K562 (cell line): Measurements from ENCODE around the gene LMAN1L. TPM values are rescaled to one million over a fixed set of nuclear protein-coding genes. Genes with fewer than 3 reads are reported as not detected.
A peak's percentile ranks its signal among the peaks of the same experiment; 100 is the strongest.

Experiments
- ATAC-seq: fragments of 200-7000 bp; cut with Tn5 transposase; 3 replicates; pipeline ENCODE4 v1.9.1; 2020; ENCODE audit warnings: moderate library complexity
- BruUV-seq: library from RNA; stranded (reverse); fragments of 400-500 nt; replicated peaks from 2 replicates; lab custom pipeline; 2021; lab: Mats Ljungman, UMichigan
- CTCF ChIA-PET: fragments of 300-600 bp; formaldehyde crosslinking; extraction: SDS; loops from one replicate; lab custom pipeline; 2021; ENCODE audit warnings: low intra/inter-chr PET ratio; lab: Yijun Ruan, JAX
- POLR2A ChIA-PET: fragments of 300-600, 350-650 bp; sonication (Branson Sonifier 250); formaldehyde crosslinking; extraction: SDS; loops from one replicate; lab custom pipeline; 2021; ENCODE audit warnings: antibody characterized with exemption, inconsistent platforms; lab: Yijun Ruan, JAX
- DNase-seq, 4 experiments: peaks; one replicate each; pipeline versions ENCODE4 v3.0.0 to v3.0.0-alpha.2; 2011 to 2018; ENCODE audit warnings: low spot score in 3 of 4, mixed read lengths in 3 of 4; ENCODE audit errors: extremely low read depth in 1 of 4
- FAIRE-seq: peaks from 2 replicates; lab custom pipeline; 2011; peaks lifted over from hg19 to GRCh38; lab: Jason Lieb, UNC
- H2AFZ ChIP-seq: 2 replicates; pipeline ENCODE4 v1.6.0; 2011; ENCODE audit warnings: low read depth, low read length, control low read depth, inconsistent platforms
- H3K27ac ChIP-seq: fragments of 200-600 bp; 3 replicates; pipeline ENCODE4 v1.8.0; 2011; ENCODE audit warnings: low read depth, mild to moderate bottlenecking, control low read depth, inconsistent platforms, low read length, moderate library complexity, mixed read lengths; ENCODE audit errors: extremely low read depth
- H3K27me3 ChIP-seq, 2 experiments: fragments of 300-600 bp in 1 of 2; 2 replicates in 1 of 2; 3 replicates in 1 of 2; pipeline versions ENCODE4 v1.6.0 to v1.8.0; 2011; ENCODE audit warnings: inconsistent platforms in 2 of 2, low read length in 2 of 2, mild to moderate bottlenecking in 1 of 2, mixed read lengths in 1 of 2, moderate library complexity in 1 of 2; ENCODE audit not compliant: control insufficient read depth in 2 of 2, insufficient read depth in 2 of 2
- H3K36me3 ChIP-seq: fragments of 300-600 bp; 3 replicates; pipeline ENCODE4 v1.8.0; 2011; ENCODE audit warnings: mild to moderate bottlenecking, low read length, inconsistent platforms; ENCODE audit not compliant: control insufficient read depth, insufficient read depth
- H3K4me1 ChIP-seq, 2 experiments: fragments of 200-600 bp in 1 of 2; replicated peaks in 1 of 2; 2 replicates in 1 of 2; 3 replicates in 1 of 2; pipeline versions ENCODE4 v1.5.1 to v1.8.0; 2011; ENCODE audit warnings: inconsistent platforms in 2 of 2, low read length in 2 of 2, mild to moderate bottlenecking in 1 of 2, mixed read lengths in 1 of 2, moderate library complexity in 1 of 2; ENCODE audit not compliant: control insufficient read depth in 2 of 2, insufficient read depth in 2 of 2
- H3K4me2 ChIP-seq: 2 replicates; pipeline ENCODE4 v1.6.1; 2011; ENCODE audit warnings: low read length, control low read depth, inconsistent platforms, mixed read lengths; ENCODE audit not compliant: insufficient read depth
- H3K4me3 ChIP-seq: fragments of 200-600 bp; sonication (generic), shearing (Covaris generic); 2 replicates; pipeline ENCODE4 v1.5.1; 2016; ENCODE audit warnings: control low read depth, inconsistent platforms
- H3K79me2 ChIP-seq: fragments of 200-600 bp; 3 replicates; pipeline ENCODE4 v1.8.0; 2011; ENCODE audit warnings: low read length, inconsistent platforms; ENCODE audit not compliant: control insufficient read depth, insufficient read depth
- H3K9ac ChIP-seq, 2 experiments: 2 replicates each; pipeline versions ENCODE4 v1.6.0 to v1.6.1; 2011; ENCODE audit warnings: low read depth in 2 of 2, low read length in 2 of 2, control low read depth in 1 of 2, inconsistent platforms in 1 of 2, mild to moderate bottlenecking in 1 of 2, mixed read lengths in 1 of 2; ENCODE audit not compliant: insufficient read depth in 1 of 2
- H3K9me1 ChIP-seq: one replicate; pipeline ENCODE4 v1.6.0; 2011; ENCODE audit warnings: inconsistent platforms, mild to moderate bottlenecking, low read length, moderate library complexity; ENCODE audit not compliant: control insufficient read depth, insufficient read depth
- H3K9me3 ChIP-seq: replicated peaks from 2 replicates; pipeline ENCODE4 v1.5.1; 2011; ENCODE audit warnings: low read depth, low read length, inconsistent platforms; ENCODE audit not compliant: control insufficient read depth, insufficient read depth
- H4K20me1 ChIP-seq: replicated peaks from 2 replicates; pipeline ENCODE4 v1.6.1; 2011; ENCODE audit warnings: low read length, inconsistent platforms, mixed read lengths; ENCODE audit not compliant: control insufficient read depth, insufficient read depth
- ARID4B ChIP-seq: sonication (generic); formaldehyde crosslinking; IDR thresholded peaks from 2 replicates; pipeline ENCODE4 v1.8.0; 2022; ENCODE audit warnings: mild to moderate bottlenecking, missing genetic modification reagents
- BHLHE40 ChIP-seq: IDR thresholded peaks from 2 replicates; pipeline ENCODE4 v1.6.1; 2011; ENCODE audit warnings: low read length, improper control_type of control experiment
- E2F6 ChIP-seq, 2 experiments: IDR thresholded peaks; 2 replicates each; pipeline ENCODE4 v1.6.1; 2011; ENCODE audit warnings: borderline replicate concordance in 1 of 2, control low read depth in 1 of 2, low read depth in 1 of 2, low read length in 1 of 2, mild to moderate bottlenecking in 1 of 2, mixed read lengths in 1 of 2, moderate library complexity in 1 of 2; ENCODE audit not compliant: insufficient read depth in 1 of 2, insufficient read length in 1 of 2, poor library complexity in 1 of 2, severe bottlenecking in 1 of 2; ENCODE audit errors: extremely low read depth in 1 of 2
- FOXJ3 ChIP-seq: sonication (generic); formaldehyde crosslinking; IDR thresholded peaks from 2 replicates; pipeline ENCODE4 v1.4.0; 2020; ENCODE audit warnings: mild to moderate bottlenecking, missing genetic modification reagents
- L3MBTL2 ChIP-seq: fragments of 450-650 bp; IDR thresholded peaks from 2 replicates; pipeline ENCODE4 v1.6.1; 2016; ENCODE audit warnings: mild to moderate bottlenecking, moderate library complexity
- MAZ ChIP-seq, 2 experiments: fragments of 450-650 bp in 1 of 2; sonication (generic) in 1 of 2; formaldehyde crosslinking; IDR thresholded peaks in 1 of 2; conservative IDR thresholded peaks in 1 of 2; 2 replicates each; pipeline versions ENCODE4 v1.4.0 to v1.5.0; 2020; ENCODE audit warnings: mild to moderate bottlenecking in 1 of 2, missing genetic modification reagents in 1 of 2
- MNT ChIP-seq, 2 experiments: fragments of 450-650 bp; conservative IDR thresholded peaks; 2 replicates each; pipeline ENCODE4 v1.6.1; 2017; ENCODE audit warnings: mild to moderate bottlenecking in 2 of 2, moderate library complexity in 2 of 2
- NR2C2 ChIP-seq, 2 experiments: fragments of 200-800 bp in 1 of 2; sonication (Bioruptor generic) in 1 of 2; sonication (generic) in 1 of 2; formaldehyde crosslinking in 1 of 2; IDR thresholded peaks; 2 replicates each; pipeline versions ENCODE4 v1.6.1 to v1.8.0; 2016 to 2022; ENCODE audit warnings: mild to moderate bottlenecking in 1 of 2, missing compliant biosample characterization in 1 of 2, missing genetic modification characterization in 1 of 2, missing genetic modification reagents in 1 of 2
- USF2 ChIP-seq: sonication (generic); formaldehyde crosslinking; IDR thresholded peaks from 2 replicates; pipeline ENCODE4 v1.5.0; 2020; ENCODE audit warnings: missing genetic modification reagents
- ZBTB17 ChIP-seq: fragments of 450-650 bp; formaldehyde crosslinking; IDR thresholded peaks from 2 replicates; pipeline ENCODE4 v1.4.0; 2020; ENCODE audit warnings: mild to moderate bottlenecking
- ZNF24 ChIP-seq: fragments of 450-650 bp; IDR thresholded peaks from 2 replicates; pipeline ENCODE4 v1.6.1; 2016
- WGBS: fragments of 100-300 bp; shearing (Covaris generic); methylation state at CpG from one replicate; pipeline ENCODE4 v1.1.6; 2016; ENCODE audit warnings: low coverage, mixed read lengths; ENCODE audit not compliant: insufficient coverage; ENCODE audit errors: missing lambda C conversion rate; 5-methylcytosine and 5-hydroxymethylcytosine counted together
- in situ Hi-C: fragments of 300-500 bp; cut with MboI; formaldehyde crosslinking; loops from 4 replicates; pipeline ENCODE4 v1.15.0; 2018; ENCODE audit warnings: inconsistent platforms, mixed read lengths
- intact Hi-C: fragments of 100-400 bp; cut with micrococcal nuclease; formaldehyde crosslinking; loops from 2 replicates; pipeline ENCODE4 v1.14.2; 2022
- polyA plus RNA-seq, 8 experiments: library from polyadenylated mRNA; depleted of rRNA in 4 of 8; stranded (reverse) in 5 of 8; unstranded in 3 of 8; fragments of >200 nt; fragmentation: Nextera tagmentation in 2 of 8; fragmentation: Illumina TruSeq in 1 of 8; extraction: Ambion mirVana in 2 of 8; extraction: Trizol in 1 of 8; gene quantifications; 2 replicates each; pipeline versions ENCODE4 v1.2.1 to v1.2.3, GENCODE V29; 2011 to 2014; ENCODE audit warnings: inconsistent platforms in 1 of 8, missing spikeins in 1 of 8
- total RNA-seq, 7 experiments: library from RNA; depleted of rRNA in 6 of 7; stranded (reverse); fragments of >200 nt in 6 of 7; fragmentation: Illumina TruSeq in 2 of 7; extraction: Trizol in 2 of 7; gene quantifications; 2 replicates each; pipeline versions ENCODE4 v1.2.1 to v1.2.3, GENCODE V29; 2011 to 2021; ENCODE audit warnings: low replicate concordance in 1 of 7

The LMAN1L gene
- total and polyA plus RNA-seq, 9 of the 15 experiments (the other 6 are each of a cell fraction or from before 2014, with no cell fraction given), result not detected

- 7% methylated on average over 13 of the region's 13 CpGs for WGBS
- Histone ChIP-seq H3K4me2 (peak overlapping the region; percentile 92), H3K4me1 (peaks cover 59 to 75% of the 10 kb centered on the region in 2 experiments), H3K36me3 (peaks cover 36% of the 10 kb centered on the region; the same call in 2 of the 3 replicates), H3K27ac (peak overlapping the region; percentile 69), H3K27me3 (no peaks in the 10 kb centered on the region), H3K79me2 (peaks cover 61% of the 10 kb centered on the region), H3K9me1 (no peaks in the 10 kb centered on the region), H4K20me1 (peaks cover 16% of the 10 kb centered on the region; the same call in 1 of the 2 replicates), H3K9me3 (no peaks in the 10 kb centered on the region), H2AFZ (peak overlapping the region; percentile 56), H3K9ac (peak overlapping the region; percentile 73 to 93), H3K4me3 (peak overlapping the region; percentile 78)
- ATAC-seq (peak; percentile 55), DNase-seq (peak; percentile 45 to 62 (median 50)), FAIRE-seq (no peak)
- ChIA-PET POLR2A (interaction anchor here (0.5 to 1.5 kb wide), 7 partner anchors 15 to 319 kb away, joined by 3 to 4 read pairs (median 3); no protein-coding TSS in a partner anchor), CTCF (interaction anchor here (1.0 kb wide), 1 partner anchor 18 kb away, joined by 3 read pairs; no protein-coding TSS in a partner anchor)
- intact Hi-C loops, result no loop called here
- TSS peak; percentile 33 for BruUV-seq
- in situ Hi-C loops, result no loop called here
- no peak for TF ChIP-seq FOXJ3 (CRISPR knock-in tag)
- no peak for TF ChIP-seq ZBTB17 (CRISPR knock-in tag)
- peak; percentile 82 to 87 for TF ChIP-seq MNT (conservative IDR thresholded peaks at IDR 0.05)
- peak; percentile 25; the same call in 1 of the 2 replicates for TF ChIP-seq USF2 (CRISPR knock-in tag)
- TF ChIP-seq L3MBTL2, result peak; percentile 94
- 0 out of 4 replicates have a peak, but pooled peaks of 1 of the 2 experiments have one; percentile 4 for TF ChIP-seq MAZ (CRISPR knock-in tag; conservative IDR thresholded peaks at IDR 0.05 in 1 of 2, IDR thresholded peaks at IDR 0.05 in 1 of 2)
- TF ChIP-seq ZNF24, result no peak
- peak; percentile 73 for TF ChIP-seq BHLHE40
- TF ChIP-seq NR2C2 (CRISPR knock-in tag; IDR thresholded peaks at IDR 0.05), result 0 out of 2 replicates have a peak, but pooled peaks have one; percentile 27
- no peak for TF ChIP-seq NR2C2 (tag; IDR thresholded peaks at IDR 0.05)
- peak; percentile 60; the same call in 1 of the 2 replicates for TF ChIP-seq ARID4B (CRISPR knock-in tag)
- peak; percentile 52 to 63 for TF ChIP-seq E2F6 (IDR thresholded peaks at IDR 0.05; ENCODE audit: borderline replicate concordance in 1 of 2, extremely low read depth in 1 of 2, insufficient read depth in 1 of 2, insufficient read length in 1 of 2, low read depth in 1 of 2, low read length in 1 of 2, poor library complexity in 1 of 2, severe bottlenecking in 1 of 2)
These were observed 29.4 kb upstream of the LMAN1L start for GRCh38 chr15:74783072-74783807.
